ENCODE measurements around the gene TMA7.
"Not testable (repeated sequence)": the region's sequence is repeated elsewhere in the genome, so short reads cannot be mapped to it uniquely, and the experiment has no call there.

Gene TMA7

GRCh38 chr3:48472673-48472922 lies 32.5 kb downstream of the TMA7 start:
- Histone ChIP-seq H3K9me2 (ENCODE audit: low read depth, low read length) (no peaks in the 10 kb centered on the region), H3K4me1 (ENCODE audit: insufficient read depth, low read length, severe bottlenecking) (peaks cover 60% of the 10 kb centered on the region), H3K79me2 (ENCODE audit: insufficient read depth, low read length) (no peaks in the 10 kb centered on the region), H3K27ac (ENCODE audit: low read depth, low read length, poor library complexity, severe bottlenecking) (peak overlapping the region; percentile 86), H3K36me3 (ENCODE audit: insufficient read depth, low read length) (peaks cover 26% of the 10 kb centered on the region; the same call in 1 of the 2 replicates), H2AFZ (ENCODE audit: low read length) (no peak overlapping the region), H3K9ac (ENCODE audit: low read length) (peak overlapping the region; percentile 74), H3K4me2 (ENCODE audit: low read length) (peak overlapping the region; percentile 67), H4K20me1 (ENCODE audit: insufficient read depth, low read length) (no peaks in the 10 kb centered on the region), H3K9me3 (ENCODE audit: low read length) (no peaks in the 10 kb centered on the region), H3K27me3 (ENCODE audit: insufficient read depth, low read length) (no peaks in the 10 kb centered on the region), H3F3A (ENCODE audit: insufficient read depth, low read length) (no peaks in the 10 kb centered on the region), H3K4me3 (ENCODE audit: low read depth, low read length, poor library complexity, severe bottlenecking) (peak overlapping the region; percentile 66)
- TF ChIP-seq, protein P1, sequence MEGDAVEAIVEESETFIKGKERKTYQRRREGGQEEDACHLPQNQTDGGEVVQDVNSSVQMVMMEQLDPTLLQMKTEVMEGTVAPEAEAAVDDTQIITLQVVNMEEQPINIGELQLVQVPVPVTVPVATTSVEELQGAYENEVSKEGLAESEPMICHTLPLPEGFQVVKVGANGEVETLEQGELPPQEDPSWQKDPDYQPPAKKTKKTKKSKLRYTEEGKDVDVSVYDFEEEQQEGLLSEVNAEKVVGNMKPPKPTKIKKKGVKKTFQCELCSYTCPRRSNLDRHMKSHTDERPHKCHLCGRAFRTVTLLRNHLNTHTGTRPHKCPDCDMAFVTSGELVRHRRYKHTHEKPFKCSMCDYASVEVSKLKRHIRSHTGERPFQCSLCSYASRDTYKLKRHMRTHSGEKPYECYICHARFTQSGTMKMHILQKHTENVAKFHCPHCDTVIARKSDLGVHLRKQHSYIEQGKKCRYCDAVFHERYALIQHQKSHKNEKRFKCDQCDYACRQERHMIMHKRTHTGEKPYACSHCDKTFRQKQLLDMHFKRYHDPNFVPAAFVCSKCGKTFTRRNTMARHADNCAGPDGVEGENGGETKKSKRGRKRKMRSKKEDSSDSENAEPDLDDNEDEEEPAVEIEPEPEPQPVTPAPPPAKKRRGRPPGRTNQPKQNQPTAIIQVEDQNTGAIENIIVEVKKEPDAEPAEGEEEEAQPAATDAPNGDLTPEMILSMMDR (IDR thresholded peaks at IDR 0.05; ENCODE audit: low read length): no peak
- no peak for TF ChIP-seq EZH2 (IDR thresholded peaks at IDR 0.05; ENCODE audit: borderline replicate concordance, low read length)

DNA sequence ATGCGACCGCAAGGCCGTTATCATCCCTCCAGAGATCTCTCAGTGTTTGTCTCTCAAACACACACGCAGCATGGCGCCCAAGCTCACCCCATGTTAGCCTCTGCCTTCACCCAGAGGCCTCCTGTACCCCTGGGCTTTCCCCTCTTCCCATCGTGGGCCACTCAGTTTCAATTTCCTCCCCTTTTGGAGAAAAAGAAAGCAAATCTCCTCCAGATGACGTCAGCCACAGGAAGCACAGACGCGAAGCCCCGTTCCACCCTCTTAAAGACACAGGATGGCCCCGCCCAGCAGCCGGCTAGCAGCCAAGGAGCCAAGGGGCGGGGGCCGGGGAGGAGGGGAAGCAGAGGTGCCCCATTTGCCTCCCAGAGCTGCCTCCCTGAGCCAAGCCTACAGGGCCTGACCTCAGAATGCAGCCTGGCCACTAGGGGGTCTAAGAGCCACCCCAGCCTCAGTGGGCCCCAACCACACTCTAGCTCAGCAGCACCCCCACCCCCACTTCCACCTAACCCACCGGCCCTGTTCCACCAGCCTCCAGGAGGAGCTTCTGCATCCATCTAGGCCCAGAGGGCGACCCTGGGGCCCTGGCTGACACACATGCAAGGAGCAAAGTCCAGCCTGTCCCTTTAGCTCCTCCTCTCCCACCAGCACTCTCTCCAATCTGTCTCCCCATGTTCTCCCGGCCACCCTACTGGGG lies 33.0 kb downstream of the TMA7 start:
- Histone ChIP-seq H3K36me3 (ENCODE audit: insufficient read depth, low read length) (peaks cover 21% of the 10 kb centered on the region; the same call in 1 of the 2 replicates), H4K20me1 (ENCODE audit: insufficient read depth, low read length) (no peaks in the 10 kb centered on the region), H3K9ac (ENCODE audit: low read length) (peak overlapping the region; percentile 74), H2AFZ (ENCODE audit: low read length) (peak overlapping the region; percentile 9; the same call in 1 of the 2 replicates), H3K79me2 (ENCODE audit: insufficient read depth, low read length) (no peaks in the 10 kb centered on the region), H3K27me3 (ENCODE audit: insufficient read depth, low read length) (no peaks in the 10 kb centered on the region), H3K4me3 (ENCODE audit: low read depth, low read length, poor library complexity, severe bottlenecking) (peak overlapping the region; percentile 66), H3K4me1 (ENCODE audit: insufficient read depth, low read length, severe bottlenecking) (peaks cover 60% of the 10 kb centered on the region), H3K9me3 (ENCODE audit: low read length) (no peaks in the 10 kb centered on the region), H3K9me2 (ENCODE audit: low read depth, low read length) (no peaks in the 10 kb centered on the region), H3K27ac (ENCODE audit: low read depth, low read length, poor library complexity, severe bottlenecking) (peak overlapping the region; percentile 86), H3F3A (ENCODE audit: insufficient read depth, low read length) (no peaks in the 10 kb centered on the region), H3K4me2 (ENCODE audit: low read length) (peak overlapping the region; percentile 67)
- TF ChIP-seq EZH2 (IDR thresholded peaks at IDR 0.05; ENCODE audit: borderline replicate concordance, low read length): no peak
- TF ChIP-seq, protein P1 (IDR thresholded peaks at IDR 0.05; ENCODE audit: low read length): peak; percentile 73

- Histone ChIP-seq H2AFZ (ENCODE audit: low read length) (peak overlapping the region; percentile 9; the same call in 1 of the 2 replicates), H3K27ac (ENCODE audit: low read depth, low read length, poor library complexity, severe bottlenecking) (peak overlapping the region; percentile 86), H3F3A (ENCODE audit: insufficient read depth, low read length) (no peaks in the 10 kb centered on the region), H4K20me1 (ENCODE audit: insufficient read depth, low read length) (no peaks in the 10 kb centered on the region), H3K79me2 (ENCODE audit: insufficient read depth, low read length) (no peaks in the 10 kb centered on the region), H3K9me2 (ENCODE audit: low read depth, low read length) (no peaks in the 10 kb centered on the region), H3K27me3 (ENCODE audit: insufficient read depth, low read length) (no peaks in the 10 kb centered on the region), H3K9ac (ENCODE audit: low read length) (peak overlapping the region; percentile 74; the same call in 1 of the 2 replicates), H3K4me2 (ENCODE audit: low read length) (peak overlapping the region; percentile 67), H3K4me1 (ENCODE audit: insufficient read depth, low read length, severe bottlenecking) (peaks cover 60% of the 10 kb centered on the region), H3K4me3 (ENCODE audit: low read depth, low read length, poor library complexity, severe bottlenecking) (peak overlapping the region; percentile 66), H3K9me3 (ENCODE audit: low read length) (no peaks in the 10 kb centered on the region), H3K36me3 (ENCODE audit: insufficient read depth, low read length) (peaks cover 16% of the 10 kb centered on the region; the same call in 1 of the 2 replicates)
- no peak for TF ChIP-seq EZH2 (IDR thresholded peaks at IDR 0.05; ENCODE audit: borderline replicate concordance, low read length)
- TF ChIP-seq, protein P1 (IDR thresholded peaks at IDR 0.05; ENCODE audit: low read length): no peak
Observed at GRCh38 chr3:48473617-48473952, 33.5 kb downstream of the TMA7 start.

- not testable (repeated sequence) for H3K27me3 ChIP-seq (ENCODE audit: insufficient read depth, low read length); H3K9me3 ChIP-seq (ENCODE audit: low read length); H3K9me2 ChIP-seq (ENCODE audit: low read depth, low read length); H3K4me3 ChIP-seq (ENCODE audit: low read depth, low read length, poor library complexity, severe bottlenecking); H3K79me2 ChIP-seq (ENCODE audit: insufficient read depth, low read length); H3K9ac ChIP-seq (ENCODE audit: low read length); H4K20me1 ChIP-seq (ENCODE audit: insufficient read depth, low read length); H3K4me2 ChIP-seq (ENCODE audit: low read length); H3F3A ChIP-seq (ENCODE audit: insufficient read depth, low read length); H2AFZ ChIP-seq (ENCODE audit: low read length)
- Histone ChIP-seq H3K4me1 (ENCODE audit: insufficient read depth, low read length, severe bottlenecking) (peaks cover 60% of the 10 kb centered on the region), H3K27ac (ENCODE audit: low read depth, low read length, poor library complexity, severe bottlenecking) (peak overlapping the region; percentile 86), H3K36me3 (ENCODE audit: insufficient read depth, low read length) (peaks cover 12% of the 10 kb centered on the region; the same call in 1 of the 2 replicates)
Observed at GRCh38 chr3:48474031-48474430, 34.0 kb downstream of the TMA7 start.
